Activated CD8-positive, alpha-beta memory T cell treated with anti-CD3 and anti-CD28 coated beads, Interleukin-2, amount 50 U/mL, for 4 hours (primary cell): ENCODE data around the gene SLC24A3.

ENCODE experiments used
- DNase-seq: peaks from one replicate; pipeline ENCODE4 v3.0.0-alpha.2; 2020

SLC24A3 gene

DNA sequence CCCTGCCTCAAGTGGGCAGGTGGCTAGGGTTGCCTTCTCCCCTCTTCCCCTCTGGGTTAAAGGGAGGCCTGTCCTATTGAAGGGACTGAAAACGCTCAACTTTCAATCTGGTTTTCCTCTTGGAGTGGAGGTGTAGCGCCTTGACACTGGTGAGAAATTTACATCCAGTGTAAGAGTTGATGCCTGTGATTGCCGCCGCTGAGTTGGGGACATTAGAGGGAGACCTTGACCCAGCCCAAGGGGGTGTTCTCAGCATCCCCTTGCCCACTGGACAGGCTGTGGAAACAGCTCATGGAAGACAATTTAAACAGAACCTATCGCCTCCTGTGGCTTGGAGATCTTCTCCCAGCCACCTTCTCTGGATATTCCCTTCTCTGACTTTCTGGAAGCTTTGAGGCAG lies 61.6 kb downstream of the SLC24A3 start:
- no peak for DNase-seq

DNA sequence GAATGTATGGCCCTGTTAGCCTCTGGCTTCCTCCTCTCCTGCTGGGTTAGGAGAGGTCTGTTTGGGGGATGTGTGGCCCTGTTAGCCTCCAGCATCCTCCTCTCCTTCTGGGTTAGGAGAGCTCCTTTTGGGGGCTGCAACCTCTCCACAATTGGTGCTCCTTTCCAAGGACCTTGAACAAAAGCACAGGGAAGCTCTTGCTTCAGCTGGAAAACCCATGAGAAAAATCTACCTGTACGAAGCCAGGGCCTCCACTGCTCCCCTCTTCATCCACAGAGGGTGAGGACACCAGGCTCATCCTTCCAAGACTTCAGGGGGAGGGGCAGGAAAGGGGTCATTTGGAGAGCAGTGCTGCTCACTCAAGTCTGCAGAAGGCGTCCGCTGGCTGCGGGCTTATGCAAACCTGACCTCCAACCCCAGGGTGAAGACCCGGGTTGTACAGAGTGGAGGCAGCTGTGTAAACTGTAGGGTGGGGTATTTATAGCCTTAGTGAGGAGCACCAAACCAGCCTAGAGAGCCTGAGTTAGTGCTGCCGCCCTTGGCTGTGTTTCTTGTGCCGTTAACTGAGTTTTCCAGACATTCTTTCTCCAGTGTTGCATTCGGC lies 62.1 kb downstream of the SLC24A3 start:
- no peak for DNase-seq

DNA sequence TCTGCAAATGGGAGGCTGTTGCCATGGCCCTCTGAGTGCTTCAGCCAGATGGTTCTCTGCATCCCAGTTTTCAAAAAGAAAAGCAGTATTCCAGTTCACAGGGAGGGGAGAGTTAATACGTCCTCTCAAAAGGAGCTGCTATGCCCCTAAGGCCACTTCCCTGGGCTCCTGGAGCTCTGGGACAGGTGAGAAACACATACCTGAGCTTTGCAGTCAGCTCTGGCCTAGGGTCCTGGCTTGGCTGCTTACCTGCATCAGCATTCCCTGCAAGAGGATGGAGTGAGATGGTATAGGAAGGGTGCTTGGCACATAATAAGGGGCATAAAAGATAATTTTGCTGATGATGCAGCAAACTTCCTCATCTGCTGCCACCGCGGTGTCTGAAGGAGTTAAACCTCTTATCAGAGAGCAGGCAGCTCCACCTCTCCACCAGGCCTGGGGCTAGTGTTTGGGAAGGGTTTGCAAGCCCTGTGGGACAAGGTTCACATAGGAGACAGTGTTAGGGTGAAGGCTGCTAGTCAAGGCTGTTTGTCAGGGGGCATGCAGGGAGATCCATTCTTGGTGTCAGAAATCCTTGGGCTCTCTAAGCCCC lies 62.7 kb downstream of the SLC24A3 start:
- no peak for DNase-seq

DNA sequence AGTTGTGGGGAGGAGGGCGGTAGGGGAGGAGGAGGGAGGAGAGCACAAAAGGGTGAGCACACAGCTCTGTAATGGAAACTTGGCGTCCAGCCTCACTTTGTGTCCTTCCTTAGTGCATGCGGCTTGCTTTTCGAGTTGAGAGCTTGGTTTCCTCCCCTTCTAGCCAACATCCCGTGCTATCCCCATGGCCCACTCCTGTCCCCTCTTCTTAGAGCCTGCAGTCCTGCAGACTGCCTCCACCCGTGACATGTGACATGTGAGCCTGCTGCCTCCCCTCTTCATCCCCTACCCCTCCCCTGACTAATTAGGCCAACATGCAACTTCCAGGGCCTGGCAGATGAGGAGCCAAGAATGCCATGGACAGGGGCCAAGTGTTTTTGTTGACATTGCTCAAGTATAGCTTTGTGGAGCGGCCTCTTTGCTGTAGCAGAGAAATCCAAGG lies 63.2 kb downstream of the SLC24A3 start:
- DNase-seq, result no peak

DNA sequence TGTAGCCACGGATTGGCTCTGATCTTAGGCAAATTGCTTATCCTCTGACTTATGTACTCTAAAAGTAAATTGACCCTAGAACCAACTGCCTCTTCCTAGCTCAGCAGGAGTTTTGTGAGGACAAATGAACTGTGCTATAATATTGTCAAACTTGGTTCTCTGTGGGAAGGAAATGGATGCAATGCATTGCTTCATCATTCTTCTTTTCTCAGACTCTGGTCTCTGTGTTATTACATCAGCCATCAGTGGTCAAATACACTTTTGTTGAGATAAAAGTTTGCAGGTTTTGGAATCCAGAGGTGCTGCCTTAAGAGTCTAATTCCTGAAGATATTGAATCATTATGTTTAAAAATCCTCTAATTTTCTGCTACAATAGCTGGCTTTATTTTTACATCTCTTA lies 64.9 kb downstream of the SLC24A3 start:
- DNase-seq, result no peak

DNA sequence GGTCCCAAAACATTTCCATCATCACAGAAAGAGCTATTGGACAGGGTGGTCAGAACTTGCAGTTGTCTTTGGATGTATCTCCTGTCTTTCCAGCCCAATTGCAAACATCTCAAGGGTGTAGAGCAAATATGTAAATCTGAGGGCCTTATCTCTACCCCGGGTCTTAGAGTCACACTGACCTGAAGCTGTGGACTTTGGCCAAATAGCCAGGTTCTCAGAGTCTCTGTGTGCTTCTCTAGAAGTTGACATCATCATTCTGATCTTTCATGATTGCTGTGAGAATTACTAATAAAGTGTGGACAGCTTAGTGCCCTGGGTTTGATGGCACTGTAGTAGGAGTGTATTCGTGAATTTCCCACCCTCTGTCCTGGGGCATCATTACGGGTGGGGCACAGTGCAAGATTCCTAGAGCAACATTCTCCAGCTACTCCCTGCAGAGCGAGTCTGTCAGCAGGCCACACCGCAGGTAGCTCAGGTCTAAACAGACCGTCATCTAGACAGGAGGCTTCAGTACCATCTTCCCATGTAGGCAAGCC lies 71.1 kb downstream of the SLC24A3 start:
- DNase-seq, result no peak

DNA sequence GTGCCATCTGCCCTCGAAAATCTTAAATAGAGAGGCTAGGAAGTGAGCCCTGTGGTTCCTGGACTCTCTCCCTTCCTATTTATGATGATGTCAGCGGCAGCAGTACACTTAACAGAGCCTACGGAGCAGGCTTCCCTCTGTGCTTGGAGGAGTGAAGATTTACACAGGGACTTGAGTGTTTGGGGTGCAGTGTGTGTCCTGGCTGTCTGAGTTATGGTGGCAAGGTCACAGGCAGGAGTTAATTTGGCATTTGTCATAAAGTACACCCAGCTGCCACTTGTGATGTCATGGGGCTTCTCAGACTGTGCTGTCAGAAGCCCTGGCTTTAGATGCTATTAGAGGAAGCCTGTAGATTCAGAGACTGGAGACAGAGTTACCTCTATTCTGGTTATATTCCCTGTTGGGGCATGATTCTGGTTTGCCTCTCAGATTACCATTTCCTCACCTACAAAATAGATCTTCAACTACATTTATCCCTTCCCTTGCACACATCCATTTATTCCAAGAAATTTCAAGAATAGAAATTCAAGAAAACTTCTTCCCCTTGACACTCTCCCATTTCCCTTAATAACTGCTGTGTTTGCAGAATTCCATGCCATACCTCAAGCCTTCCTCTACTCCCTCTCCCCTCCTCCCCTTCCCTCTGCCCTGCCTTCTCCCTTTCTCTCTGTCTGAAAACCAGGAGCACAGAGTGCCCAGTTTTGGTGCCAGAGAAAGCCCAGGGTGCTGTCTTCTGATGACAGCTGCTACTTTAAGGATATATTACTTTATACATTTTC lies 72.1 kb downstream of the SLC24A3 start:
- no peak for DNase-seq

DNA sequence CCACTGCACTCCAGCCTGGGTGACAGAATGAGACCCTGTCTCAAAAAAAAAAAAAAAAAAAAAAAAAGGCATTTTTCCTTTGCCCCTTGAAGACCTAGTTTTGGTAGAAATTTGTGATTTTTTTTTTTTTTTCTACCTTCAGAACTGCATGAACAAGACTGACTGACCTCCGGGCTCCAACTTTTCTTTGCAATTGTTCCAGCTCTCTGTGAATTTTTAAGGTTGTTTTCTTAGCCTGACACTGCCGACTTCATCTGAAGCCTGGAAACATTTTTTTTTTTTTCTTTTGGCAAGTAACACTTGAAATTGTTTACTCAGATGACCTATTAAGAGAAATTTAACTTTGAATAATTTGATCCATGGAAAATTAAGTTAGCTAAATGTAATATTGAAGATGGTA lies 73.0 kb downstream of the SLC24A3 start:
- no peak for DNase-seq

DNA sequence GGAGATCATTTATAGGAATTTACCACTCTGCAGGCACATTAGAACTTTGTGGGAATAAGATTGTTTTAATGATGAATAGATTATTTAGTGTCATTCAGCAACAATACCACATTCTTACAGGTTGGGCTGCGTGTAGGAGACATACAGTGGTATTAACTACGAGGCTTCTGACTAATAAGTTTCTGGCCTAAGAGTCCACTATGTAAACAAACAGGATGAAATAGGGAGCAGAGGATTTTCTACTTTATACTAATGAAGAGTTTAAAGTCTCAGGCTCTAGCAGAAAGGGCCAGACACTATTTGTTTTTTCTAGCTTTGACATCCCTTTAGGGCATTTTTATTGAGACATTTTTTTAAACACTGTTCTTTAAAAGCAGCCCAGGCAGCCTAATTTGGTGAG lies 75.6 kb downstream of the SLC24A3 start:
- no peak for DNase-seq

DNA sequence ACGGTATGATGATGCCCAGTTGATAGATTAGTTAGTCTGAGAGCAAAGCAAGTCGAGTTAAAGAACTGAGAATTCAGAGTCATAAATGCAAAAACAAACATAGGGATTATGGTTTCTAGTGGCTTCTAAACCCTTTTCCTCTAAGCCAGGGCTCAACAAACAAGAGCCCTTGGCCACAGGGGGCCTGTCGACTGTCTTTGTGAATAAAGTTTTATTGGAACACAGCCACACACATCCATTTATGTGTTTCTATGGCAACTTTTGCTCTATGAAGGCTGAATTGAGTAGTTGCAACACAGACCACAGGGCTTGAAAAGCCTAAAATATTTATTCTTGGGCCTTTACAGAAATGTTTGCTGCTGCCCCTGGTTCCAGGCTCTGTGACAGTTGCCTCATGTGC lies 76.2 kb downstream of the SLC24A3 start:
- DNase-seq, result no peak

DNA sequence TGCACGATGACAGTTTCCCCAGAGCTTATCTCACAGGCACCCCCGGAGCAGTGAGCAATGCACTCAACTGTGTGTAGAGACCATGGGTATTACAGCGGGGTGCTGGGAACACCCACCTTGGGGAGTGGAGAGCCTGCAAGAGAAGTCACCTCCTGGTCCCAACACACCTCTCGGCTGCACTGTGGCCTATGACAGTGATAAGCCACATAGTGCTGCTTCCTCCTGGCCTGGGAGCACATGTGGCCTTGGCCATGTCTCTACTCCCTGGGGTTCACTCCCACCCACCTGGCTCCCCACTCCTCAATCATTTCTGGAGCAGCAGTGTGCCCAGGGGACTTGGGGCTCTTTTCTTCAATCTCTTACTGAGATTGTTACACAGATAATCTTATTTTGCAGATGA lies 77.0 kb downstream of the SLC24A3 start:
- DNase-seq, result no peak

DNA sequence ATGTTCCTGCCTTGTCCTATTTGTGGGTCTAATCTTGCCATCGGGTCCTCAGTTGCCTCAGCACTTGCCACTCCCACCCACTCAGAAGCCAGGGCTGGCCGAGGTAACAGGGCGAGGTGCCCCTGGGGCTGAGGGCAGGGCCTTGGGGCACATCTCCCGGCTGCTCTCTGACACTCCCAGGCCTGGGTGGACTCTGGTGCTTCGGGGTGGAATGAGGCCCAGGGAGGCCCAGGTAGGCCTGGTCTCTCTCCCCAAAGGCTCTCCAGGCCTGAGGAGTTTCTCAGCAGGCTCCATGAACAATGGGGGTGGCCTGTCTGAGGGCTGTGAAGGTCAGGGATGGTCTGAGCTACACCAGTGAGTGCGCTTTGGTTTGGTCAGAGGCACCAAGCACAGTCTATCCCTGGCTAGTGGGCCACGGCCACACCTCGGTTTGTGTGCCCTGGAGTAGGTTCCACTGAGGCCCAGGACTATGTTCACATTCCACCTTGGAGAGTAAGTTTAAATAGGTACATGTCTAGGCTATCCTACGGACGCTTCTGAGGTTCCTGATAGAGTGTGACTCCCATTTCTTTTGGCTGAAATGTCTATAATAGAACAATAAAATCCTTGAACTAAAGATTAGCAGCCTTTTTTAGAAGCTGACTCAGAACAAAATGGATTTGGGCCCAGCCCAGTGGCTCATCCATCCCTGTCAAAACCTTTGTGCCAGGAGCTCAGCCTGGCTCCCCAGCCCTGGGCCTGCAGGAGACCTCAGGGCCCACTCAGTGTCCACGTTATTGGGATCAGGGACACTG lies 78.8 kb downstream of the SLC24A3 start:
- DNase-seq, result no peak

DNA sequence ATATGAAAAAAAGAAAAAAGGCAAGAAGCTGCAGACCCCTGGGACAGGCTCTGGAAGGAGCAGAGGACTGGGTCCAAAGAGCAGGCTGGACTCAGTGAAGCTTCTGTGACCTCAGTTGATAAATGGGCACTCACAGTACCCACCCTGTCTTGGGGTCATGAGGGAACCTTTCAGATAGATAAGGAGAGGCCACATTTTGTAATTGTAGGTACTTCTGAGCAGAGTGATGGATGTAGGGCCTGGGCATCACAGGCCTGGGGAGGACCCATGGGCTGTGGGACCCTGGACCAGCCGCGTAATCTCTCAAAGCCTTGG lies 79.3 kb downstream of the SLC24A3 start:
- DNase-seq, result no peak

DNA sequence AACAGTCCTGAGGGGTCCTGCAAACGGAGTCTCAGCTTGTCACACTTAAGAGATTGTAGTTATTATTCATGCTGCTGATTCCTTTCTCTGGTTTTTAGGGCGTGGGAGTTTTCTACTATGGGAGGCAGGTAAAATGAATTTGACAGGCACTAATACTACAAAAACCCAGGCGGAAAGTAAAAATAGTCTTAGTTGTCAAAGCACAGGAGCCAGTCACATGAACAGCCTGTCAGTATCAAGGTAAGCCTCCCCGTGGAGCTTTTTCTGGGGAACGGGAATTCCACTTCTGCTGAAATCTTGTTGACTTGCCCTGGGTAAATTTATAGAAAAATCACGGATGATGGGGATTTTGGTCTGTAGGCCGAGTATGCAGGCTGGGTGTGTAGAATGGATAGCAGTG lies 79.8 kb downstream of the SLC24A3 start:
- DNase-seq, result no peak

DNA sequence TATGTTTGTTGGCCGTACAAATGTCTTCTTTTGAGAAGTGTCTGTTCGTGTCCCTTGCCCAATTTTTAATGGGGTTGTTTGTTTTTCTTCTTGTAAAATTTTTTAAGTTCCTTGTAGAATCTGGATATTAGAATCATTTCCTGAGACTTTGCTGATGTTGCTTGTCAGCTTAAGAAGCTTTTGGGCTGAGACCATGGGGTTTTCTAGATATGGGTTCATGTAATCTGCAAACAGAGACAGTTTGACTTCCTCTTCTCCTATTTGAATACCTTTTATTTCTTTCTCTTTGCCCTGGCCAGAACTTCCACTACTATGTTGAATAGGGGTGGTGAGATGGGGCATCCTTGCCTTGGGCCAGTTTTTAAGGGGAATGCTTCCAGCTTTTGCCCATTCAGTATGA lies 82.6 kb downstream of the SLC24A3 start:
- no peak for DNase-seq

DNA sequence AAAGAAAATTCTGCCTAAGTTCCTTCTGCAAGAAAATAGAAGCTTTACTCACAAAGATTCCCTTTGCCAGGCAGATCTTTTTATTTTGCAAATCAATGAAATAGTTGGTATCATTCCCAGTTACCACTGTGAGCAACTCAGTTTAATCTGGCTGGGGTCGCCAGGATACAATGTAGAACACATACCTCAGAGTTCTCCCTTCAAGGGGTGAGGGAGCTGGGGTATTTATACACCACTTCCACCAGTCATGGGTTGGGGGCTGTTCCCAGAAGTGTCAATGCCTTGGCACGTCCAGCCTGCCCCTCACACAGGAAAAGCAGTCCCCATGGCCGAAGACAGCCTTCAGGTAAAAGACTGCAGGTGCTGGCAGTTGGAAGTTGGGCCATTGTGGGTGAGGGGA lies 86.2 kb downstream of the SLC24A3 start:
- DNase-seq, result no peak

DNA sequence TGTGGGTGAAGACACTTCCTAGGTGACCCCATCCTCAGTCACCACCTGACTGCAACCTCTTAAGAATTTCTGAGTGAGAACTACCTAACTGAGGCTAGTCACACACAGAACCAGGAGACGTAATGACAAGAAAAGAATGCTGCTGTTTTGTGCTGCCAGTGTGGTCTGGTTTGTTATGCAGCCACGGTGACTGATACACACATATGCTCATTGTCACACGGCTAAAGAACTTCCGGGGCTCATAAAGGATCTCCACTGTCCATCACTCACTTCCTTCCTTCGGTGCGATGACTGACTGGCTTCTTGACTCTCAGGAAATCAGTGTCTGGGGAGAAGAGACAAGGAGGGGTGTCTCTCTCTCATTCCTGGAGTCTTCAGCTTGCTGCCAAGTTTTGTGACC lies 88.0 kb downstream of the SLC24A3 start:
- DNase-seq, result no peak

DNA sequence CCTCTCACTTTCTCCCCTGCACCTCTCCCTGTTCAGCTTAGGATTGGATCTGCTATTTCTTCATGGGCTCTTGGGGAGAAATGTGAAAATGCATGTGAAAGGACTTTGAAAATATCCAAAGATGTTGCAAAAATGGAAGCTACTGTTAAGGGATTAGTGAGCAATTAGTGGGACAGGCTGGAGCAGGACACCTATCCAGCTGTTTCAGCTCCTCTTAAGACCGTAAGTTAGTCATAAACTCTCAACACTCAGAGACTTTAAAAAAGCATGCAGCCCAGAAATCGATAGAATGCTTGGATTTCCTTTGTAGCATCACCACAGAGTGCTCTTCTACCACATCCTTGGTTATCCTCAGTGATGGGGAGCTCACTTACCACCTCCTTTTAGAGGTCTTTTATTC lies 88.7 kb downstream of the SLC24A3 start:
- DNase-seq, result no peak

DNA sequence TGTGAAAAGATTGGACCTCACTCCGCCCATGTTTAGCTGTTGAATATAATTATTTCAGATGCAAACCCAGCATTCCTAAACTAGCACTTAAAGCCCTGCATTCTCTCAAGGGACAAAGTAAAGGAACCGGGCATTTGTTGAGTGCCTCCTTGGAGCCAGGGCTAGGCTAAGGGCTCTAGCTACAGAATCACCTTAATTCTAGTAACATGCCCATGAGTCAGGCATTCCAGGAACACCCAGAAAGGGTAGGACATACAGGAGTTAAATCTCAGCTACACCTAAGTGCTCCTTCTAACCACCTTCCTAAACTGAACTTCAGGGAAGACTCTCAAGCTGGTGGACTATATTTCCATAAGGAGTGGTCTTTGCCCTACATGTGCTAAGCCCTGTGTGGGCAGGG lies 89.4 kb downstream of the SLC24A3 start:
- DNase-seq, result no peak

DNA sequence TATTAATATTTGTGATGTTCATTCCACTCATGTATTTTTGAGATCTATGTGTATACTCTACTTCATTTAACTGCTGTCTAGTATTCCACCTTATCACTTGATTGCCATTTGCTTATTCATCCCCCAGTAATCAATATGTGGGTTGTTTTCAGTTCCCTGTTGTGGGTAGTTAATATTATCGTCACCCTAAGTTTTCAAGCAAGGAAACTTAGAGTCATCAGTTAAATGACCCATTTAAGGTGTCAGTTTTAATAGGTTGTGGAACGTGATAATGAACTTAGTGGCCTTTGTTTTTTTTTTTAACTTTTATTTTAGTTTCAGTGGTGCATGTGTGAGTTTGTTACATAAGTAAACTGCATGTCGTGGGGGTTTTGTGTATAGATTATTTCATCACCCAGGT lies 90.3 kb downstream of the SLC24A3 start:
- no peak for DNase-seq

DNA sequence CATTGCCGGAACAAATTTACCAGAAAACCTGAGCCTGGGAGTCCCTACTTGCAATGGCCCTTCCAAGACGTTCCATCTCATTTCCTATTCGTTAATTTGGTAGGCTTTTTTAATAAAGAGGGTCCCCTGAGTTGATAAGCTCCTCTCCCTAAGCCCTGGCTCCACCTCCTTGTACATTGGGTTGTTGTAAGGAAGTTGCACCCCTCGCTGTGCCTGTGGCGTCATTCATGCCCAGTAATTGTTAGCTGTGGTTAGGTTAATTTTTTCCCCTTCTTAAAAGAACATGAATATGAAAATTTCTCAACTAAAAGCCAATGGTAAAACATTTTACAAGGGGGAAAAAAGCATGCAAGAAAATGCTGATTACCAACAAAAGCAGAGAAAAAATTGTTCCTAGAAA lies 91.9 kb downstream of the SLC24A3 start:
- DNase-seq, result no peak

DNA sequence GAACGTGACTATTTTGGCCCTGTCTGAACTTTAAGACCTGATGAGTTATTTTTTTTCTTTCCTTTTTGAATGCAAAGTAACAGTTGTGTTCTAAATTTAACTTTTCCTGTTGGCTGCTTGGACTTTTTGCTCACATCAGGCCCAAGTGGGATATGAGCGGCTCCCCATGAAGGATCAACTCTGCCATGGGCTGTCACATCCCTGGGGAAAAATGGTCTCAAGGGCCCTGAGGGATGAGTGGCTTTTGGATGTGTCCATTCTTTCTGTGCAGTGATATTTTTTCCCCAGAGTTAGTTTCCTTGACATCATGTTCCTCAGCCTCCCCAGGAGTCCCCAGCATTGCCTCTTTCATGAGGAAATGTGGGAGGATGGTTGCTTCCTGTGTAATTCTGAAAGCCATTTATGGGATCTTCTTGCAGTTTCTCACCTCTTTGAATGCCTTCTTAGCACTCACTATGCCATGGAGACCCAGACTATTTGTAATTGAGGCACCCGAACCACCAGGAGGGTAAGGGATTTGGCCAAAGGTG lies 92.5 kb downstream of the SLC24A3 start:
- no peak for DNase-seq

DNA sequence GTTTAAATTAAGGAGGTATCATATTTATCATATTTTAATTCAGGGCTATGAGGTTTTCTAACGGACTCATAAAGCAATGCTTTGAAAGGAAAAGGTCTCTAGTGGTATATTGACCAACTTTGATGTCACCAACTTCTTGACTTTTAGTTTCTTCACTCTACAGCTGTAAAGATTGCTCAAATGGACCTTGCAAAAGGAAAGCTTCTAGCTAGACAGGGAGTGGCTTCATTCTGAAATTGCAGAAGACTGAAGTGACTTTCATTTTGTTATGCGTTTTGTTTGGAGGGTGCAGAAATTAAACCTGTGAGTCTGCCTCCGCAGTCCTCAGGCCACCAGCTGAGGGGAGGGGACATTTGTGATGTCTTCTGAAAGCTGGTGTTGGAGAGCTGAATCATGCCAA lies 95.7 kb downstream of the SLC24A3 start:
- no peak for DNase-seq
